HuH-7 (cell line): Measurements from ENCODE around the gene DAPK2.
A peak's percentile ranks its signal among the peaks of the same experiment; 100 is the strongest.
"Not testable (repeated sequence)": the region's sequence is repeated elsewhere in the genome, so short reads cannot be mapped to it uniquely, and the experiment has no call there.

ENCODE experiments used
- DNase-seq: peaks from one replicate; pipeline ENCODE4 v3.0.0; 2011; ENCODE audit warnings: low spot score

The DAPK2 gene

DNA sequence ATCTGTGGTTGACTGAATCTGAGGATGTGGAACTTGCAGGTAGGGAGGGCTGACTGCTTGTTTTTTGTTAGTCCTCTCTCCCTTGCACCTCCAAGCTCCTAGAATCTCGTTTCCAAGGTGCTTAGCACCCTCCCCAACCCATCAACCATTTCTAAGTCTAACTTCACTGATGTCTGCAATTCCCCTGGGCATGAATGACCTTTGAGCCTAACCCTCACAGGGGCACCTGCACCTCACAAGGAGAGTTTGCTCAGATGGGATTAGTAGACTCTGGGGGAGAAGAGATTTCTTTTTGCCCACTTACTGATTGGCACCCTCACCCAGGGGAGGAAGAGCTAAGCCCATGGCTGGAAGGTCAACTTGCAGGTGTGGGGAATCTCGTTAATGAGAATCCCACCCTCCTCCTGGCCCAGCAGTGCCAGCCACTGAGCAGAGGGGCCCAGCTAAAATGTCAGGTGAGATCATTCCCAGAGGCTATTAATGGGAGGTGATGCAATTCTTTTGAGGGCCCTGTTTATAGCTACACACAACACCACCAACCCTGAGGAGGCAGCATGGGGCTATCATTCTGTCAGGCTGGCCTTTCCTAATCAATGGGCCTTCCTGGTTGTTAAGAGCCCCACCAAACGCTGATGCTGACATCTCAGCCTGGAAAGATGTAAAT is 130.9 kb downstream of the DAPK2 start:
- peak; percentile 78 for DNase-seq

DNA sequence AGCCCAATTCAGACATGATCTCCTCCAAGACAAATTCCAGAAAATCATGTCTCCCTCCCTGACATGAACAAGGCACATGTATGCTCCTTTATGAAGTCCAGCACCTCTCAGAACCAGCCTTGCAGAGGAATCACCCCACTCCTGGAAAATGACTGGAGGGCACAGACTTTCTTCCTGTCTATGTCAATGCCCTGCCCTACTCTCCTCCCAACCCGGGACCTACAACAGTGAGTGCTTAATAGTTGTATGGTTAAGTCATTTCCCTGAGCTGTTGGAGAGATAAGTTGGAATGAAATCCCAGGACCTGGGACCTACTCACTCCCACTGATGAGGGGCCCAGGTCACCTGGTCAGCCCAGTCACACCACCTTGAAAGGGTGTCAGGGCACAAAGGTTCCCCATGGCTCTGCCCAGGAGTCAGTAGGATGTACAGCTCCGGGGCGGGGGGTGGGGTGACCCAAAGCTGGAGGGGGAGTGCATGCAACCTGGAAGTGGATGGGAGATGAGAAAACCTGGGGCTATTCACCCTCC is 132.4 kb downstream of the DAPK2 start:
- no peak for DNase-seq

DNA sequence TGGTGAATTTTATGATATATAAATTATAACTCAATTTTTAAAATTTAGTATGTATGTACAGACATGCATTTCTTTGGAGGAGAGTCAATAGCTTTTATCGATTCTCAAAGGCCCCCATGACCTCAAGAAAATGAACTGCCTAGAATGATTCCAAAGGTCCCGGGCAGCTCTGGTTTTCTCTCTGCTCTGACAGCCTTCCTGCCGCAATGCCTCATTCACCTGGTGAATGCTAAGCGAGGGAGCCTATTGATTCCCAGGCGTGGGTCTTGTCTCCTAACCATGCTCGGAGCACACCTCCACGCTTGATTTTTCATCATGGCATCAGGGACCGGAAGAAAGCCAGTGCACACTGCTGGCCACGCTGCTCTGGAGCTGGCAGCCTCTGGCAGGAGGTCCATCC is 132.9 kb downstream of the DAPK2 start:
- no peak for DNase-seq

DNA sequence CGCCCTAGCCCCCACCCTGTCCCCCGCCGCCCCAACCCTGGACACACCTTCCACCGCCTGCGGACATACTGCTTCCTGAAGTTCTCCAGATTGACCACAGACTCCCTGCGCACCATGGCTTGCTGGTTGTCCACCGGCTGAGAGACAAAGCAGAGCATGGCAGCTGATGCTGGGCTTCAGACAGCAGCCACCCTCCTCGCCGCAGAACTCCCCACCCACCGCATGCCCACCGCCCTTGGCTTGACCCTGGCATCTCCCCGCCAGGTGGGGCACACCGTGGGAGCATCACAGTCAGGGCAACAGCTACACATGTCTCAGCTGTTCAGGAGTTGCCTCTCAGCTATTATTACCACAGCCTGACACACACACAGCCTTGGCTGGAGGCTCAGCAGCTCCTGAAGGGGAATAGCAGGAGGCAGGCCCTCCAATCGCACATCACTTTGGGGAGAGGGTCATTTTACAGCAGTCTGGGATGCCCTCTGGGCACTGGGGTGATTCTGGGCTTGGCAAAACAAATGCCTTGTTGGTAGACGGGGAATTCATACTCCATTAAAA is 134.1 kb downstream of the DAPK2 start:
- no peak for DNase-seq

DNA sequence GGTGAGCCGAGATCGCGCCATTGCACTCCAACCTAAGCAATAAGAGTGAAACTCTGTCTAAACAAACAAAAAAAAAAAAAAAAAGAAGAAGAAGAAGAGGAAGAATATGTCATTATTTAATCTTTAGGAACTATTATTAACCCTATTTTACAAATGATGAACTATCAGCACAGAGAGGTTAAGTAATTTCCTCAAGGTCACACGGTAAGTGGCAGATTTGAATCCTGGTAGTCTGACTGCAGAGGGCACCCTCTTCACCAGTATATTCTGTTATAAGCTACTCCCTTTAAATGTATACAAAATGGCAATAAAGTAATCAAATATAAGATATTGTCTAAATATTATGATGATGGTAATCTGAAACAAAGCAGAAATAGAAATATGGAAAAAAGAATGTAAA is 135.1 kb downstream of the DAPK2 start:
- no peak for DNase-seq

DNA sequence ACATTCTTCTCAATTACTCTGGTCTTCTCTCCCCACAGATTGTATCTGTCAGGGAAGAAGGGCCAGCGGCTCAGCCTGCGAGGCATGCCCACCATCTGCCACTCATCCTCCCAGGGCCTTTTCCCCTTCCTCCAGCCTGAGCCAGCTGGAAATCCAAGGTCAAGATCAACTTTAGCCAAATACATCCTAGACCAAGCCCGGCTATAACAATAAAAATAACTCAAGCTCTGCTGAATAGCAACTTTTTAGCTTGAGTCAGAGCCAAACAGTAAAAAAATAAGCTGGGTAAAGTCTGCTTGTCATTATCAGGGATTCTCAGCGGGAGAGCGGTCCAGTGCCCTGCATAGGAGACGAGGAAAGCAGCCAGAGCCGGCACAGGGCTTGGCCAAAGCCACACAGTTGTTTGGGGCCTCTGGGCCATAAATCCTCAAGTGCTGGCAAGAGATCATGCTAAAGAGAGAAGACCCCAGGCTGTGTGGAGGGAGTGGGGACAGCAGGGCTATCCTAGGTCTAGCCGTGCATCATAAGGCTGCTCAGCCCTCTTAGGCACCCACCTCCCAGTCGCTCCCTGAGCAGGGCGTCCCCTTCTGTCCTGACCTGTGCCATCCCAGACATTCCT is 136.4 kb downstream of the DAPK2 start:
- no peak for DNase-seq

DNA sequence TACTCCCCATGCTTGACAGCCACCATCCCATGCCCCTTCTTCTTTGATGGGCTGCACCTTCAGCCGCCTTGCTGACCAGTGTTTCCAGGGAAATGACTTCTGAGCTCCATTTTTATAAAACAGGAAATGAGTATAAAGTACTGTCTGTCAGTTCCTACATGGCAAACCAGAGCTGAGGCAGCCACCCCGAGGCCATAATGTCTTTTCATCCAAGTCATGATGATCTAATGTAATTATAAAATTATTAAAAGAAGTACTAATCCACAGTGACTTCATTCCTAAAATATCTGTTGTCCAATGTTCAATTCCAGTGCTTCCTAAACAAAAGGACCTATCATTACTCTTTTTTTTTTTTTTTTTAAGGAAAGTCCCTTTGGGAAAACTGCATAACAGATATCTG is 137.3 kb downstream of the DAPK2 start:
- no peak for DNase-seq

DNA sequence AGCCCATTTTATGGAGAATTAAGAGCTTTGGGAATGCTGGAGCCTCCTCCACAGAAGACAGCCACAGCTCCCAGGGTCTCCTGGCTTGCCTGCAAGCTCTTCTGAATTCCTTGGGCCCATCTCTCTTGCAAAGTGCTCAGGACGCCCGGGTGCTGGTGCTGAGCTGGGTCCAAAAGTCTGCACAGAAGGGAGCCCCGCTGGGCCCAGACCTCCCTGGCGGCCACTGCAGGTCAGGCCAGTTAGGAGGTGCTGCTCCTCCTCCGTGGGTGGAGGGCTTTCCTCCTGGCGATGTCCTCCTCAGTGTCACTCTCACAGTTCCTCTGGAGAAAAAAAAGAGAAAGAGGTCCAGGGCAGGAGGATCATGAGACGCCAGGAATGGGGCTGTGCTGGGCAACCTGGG is 138.0 kb downstream of the DAPK2 start:
- DNase-seq: no peak

DNA sequence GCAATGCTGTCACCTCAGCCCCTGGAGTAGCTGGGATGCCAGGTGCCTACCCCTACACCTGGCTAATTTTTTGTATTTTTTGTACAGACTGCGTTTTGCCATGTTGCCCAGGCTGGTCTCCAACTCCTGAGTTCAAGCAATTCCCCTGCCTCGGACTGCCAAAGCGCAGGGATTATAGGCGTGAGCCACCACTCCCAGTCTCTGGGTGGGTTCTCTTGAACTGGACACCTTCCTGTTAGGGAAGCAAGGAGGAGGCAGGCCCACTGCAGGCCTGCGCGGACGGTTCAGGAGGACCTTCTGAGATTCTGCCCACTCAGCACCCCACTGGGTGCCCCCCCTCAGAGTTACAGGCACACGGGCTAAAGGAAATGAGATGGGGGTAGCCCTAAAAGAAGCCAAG is 138.8 kb downstream of the DAPK2 start:
- no peak for DNase-seq

DNA sequence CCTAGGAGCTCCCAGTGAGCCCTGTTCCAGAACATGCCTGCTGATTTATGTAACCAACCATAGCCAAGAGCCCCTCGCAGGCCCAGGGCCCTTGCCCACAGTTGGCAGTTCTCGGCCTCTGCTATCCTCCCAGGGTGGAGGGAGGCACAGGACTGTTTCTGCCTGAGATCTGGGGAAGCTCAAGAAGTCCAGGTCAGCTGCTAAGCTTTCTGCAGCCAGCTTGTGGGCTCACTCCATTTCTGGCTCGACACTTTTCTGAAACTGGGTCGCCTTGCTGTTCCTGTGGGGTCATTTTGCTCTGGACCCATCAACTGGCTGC is 140.1 kb downstream of the DAPK2 start:
- no peak for DNase-seq

DNA sequence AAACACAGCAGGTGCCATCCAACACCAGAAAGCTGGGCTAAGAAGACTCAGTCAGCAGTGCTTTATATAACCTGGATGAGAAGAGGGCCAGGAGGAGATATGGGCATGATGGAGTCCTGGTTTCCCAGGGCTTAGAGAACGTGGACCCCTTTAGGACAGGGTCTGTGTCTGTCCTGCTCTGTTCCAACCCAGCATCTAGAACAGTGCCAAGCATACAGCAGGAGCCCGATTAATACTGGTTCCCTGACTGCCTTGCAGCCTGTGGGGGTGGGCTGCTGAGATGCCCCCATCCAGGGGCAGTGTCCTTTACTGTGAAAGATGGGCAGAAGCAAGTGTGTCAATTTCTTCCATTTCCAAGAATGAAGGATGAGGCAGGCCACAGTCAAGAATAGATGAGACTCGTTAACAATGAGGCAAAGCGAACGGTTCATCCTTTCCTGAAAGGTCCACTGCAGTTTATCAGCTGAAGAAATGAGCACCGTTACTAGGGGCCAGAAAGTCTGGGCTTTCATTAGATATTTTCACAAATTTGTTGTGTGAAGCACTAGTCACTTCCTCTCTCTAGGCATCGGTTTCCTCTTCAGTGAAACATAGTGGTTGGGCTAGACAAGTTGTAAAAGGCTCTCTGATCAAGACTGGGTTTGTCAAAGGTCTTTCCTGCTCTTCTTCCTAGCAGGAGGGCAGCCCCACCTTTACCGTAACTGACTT is 140.6 kb downstream of the DAPK2 start:
- no peak for DNase-seq

DNA sequence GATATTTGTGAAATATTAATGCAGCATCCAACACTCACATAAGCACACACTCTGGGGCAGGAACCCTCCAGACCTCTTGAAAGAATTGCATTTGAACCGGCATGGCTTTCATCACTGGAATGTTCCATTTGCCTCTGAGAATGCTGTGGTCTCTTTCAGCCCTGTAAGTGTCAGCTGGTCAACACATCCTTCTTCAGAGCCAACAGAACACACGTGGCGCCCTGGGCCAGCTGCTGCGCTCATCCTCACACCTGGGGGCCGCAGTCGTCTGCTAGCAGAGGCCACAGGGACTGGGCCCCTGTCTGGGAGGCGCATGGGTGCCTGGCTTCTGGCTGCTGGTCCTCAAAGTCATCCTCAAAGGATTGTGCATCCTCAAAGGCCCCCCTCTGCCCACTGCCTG is 141.2 kb downstream of the DAPK2 start:
- no peak for DNase-seq

DNA sequence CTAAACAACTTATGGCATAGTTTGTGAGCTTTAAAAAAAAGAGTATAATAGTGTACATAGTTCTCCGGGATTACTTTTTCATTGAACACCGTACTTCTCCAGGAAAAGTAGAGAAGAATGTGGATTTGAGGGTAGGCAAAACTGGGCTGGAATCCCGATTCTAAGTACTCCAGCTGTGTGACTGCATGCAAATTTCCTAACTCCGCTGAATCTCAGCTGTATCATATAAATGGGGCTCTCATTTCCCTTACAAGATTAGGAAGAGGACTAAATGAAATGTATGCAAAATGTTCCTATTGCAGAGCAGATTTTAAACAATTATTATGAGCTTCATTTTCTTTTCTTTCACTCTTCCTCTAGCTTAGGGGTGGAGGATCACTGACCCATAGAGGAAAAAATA is 142.2 kb downstream of the DAPK2 start:
- DNase-seq: no peak

DNA sequence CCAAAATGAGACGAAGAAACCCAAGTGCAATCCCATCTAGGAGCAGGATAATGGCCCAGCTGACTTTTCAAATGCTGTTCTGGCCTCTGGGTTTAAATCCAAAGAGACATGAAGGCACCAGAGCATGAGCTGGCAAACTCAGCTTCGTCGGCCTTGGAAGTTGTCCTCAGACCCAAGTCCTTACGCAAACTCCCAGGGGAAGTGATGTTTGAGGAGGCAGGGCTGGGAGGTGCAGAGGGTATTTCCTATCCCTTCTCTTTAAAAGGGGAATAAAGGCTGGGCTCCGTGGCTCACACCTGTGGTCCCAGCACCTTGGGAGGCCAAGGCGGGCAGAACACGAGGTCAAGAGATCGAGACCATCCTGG is 143.6 kb downstream of the DAPK2 start:
- DNase-seq: no peak

DNA sequence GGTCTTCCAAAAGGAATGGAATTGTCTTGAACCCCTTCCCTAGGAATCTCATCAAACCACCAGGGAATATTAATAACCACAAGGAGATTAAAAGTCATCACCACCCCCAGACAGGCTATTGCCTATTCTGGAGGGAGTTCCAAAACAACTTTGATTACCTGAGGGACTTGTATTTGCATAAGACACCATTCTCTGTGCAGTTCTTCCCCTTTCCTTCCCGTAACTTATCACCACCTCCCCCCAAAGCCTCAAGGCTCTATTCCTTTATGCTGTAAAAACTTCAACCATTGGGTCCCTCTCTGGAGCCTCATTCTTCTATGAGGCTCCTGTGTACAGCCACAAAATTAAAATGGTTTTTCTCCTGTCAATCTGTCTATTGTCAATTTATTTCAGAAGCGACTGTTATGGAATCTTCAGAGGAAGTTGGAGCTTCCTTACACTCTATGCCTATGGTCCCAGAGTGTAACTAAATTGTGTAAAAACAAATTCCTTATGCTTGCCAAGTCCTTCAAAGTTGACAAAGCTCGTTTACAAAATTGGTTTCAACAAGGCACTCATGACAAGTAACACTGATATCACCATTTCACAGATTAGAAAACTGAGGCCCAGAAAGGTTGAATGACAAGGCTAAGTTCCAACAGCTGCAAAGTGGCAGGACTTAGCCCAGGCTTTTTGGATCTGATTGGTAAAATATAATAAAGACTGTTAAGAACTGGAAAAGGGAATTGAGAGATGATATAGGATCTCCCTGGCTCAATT is 144.2 kb downstream of the DAPK2 start:
- no peak for DNase-seq

DNA sequence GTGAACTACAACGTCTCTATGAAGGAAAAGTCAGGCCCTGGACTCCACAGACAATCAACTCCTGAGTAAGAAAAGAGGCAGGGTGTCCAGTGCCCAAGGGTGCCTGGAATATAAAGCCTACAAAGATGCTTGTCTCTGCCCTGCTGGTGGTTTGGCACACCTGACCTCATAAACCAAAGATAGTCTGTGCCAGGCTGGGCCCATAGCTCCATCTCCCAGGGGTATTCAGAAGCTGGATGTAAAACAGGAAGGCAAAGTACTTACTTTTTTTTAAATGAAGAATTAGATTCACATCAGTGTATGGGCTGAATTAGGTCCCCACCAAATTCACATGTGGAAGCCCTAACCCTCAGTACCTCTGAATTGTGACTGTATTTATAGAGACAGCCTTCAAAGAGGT is 146.0 kb downstream of the DAPK2 start:
- no peak for DNase-seq

DNA sequence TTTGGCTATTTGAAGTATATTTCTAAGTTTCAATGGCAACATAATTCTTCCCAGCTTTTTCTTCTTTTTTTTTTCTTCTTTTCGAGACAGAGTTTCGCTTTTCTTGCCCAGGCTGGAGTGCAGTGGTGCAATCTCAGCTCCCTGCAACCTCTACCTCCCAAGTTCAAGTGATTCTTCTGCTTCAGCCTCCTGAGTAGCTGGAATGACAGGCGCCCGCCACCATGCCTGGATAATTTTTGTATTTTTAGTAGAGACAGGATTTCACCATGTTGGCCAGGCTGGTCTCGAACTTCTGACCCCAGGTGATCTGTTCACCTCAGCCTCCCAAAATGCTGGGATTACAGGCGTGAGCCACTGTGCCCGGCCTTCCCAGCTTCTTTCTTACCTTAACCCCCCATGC is 146.7 kb downstream of the DAPK2 start:
- not testable (repeated sequence) for DNase-seq

DNA sequence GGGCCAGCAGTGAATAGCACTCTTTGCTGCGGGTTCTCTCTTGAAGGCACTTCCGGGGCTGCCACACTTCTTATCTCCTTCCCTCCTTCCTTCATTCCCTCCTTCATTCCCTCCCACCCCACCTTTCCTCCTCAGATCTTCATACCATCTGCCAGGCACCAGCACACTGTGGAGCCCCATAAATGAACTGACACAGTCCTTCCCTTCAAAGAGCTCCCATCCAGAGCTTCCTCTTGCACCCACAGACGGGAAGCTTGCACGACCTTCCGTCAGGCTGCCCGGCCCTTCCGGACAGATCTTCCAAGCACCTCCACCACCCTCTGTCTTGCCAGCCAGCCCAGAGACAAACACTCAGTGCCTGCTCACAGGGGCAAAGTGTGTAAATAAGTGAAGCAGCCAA is 147.1 kb downstream of the DAPK2 start:
- no peak for DNase-seq

DNA sequence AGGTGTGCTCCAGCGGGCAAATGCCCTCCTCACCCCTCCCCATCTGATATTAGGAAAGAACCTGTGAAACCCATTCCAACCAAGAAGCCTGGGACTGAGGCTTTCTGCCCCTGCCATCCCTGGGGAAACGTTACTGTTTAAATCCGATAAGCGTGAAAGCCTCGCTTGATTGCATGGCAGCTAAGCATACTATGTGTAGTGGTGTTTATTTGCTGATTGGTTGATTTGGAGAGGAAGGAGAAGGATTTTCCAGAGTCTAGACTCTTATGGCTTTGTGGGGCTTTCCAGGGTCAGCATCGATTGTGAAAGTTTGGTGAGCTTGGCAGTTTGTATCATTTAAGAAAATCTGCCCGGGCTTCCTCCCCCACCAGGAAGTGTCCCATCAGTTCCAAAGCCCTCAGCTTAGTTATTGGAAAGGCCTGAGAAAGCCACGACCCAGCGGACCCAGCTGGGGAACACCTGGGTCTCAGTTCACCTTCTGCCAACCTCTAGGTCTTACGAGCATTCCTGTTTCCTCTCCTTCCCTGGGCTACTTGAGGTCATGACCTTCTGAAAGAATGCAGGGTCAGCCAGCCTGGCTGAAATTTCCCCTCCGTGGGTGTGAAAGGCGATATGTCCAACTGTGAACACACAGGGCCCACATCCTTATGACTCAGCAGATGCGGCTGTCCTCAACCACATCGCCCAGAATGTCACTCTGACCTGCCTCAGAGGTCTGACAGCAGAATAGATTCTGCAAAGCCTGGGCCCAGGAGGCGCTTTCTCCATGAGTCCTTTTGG is 149.8 kb downstream of the DAPK2 start:
- peak; percentile 37 for DNase-seq

DNA sequence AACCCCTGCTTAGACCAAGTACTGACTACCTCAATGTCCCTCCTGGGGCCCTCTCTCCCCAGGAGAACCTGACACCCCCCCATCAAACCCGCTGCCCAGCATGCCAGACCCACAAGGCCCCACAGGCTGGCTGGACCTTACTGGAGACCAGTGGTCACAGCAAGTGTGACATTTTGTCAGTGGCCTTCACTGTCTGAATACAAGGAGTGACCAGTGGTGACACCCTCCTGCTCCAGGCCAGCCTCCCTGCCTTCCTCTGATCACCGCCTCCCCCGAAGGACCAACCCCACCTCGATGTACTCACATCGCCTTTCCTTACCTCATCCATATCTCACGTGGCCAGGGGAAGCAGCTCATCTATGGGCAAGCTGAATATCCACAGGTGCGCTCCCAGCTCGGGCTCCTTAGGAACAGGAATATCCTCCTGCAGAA is 150.5 kb downstream of the DAPK2 start:
- DNase-seq: no peak

DNA sequence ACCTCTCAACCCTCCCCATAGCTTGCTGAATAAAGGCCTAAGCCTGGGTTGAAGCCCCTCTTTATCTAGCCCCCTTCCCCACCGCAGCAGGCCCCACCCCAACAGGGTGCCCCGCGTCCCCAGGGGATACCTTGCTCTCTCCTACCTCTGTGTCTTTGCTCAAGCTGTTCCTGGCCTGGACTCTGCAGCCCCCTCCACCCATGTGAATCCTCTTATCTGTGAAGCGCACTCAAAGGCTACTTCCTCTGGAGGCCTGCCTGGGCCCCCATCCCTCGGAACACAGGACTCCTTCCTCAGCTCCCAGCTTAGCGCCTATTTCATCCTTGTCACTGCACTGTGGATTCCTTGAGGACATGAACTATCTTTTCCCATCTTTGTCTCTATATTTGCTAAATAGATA is 151.1 kb downstream of the DAPK2 start:
- DNase-seq: no peak

DNA sequence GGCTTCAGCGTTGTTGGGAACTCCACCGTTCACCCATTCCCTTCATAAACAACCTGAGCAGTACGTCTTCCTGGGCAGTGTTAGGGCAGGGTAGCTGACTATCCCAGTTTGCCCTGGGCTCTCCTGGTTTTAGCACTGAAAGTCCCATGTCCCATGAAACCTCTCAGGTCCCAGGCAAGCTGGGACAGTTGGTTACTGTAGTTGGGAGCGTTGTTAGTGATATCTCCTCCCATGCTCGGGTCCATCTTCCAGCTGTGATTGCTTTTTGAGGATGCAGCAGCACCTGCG is 151.7 kb downstream of the DAPK2 start:
- DNase-seq: no peak
